Endothelial cell of umbilical vein (primary cell): ENCODE measurements around the gene SLC44A2. TPM values are rescaled to one million over a fixed set of nuclear protein-coding genes. Genes with fewer than 3 reads are reported as not detected.

ENCODE experiments used
- BruUV-seq: library from RNA; stranded (reverse); fragments of 400-500 nt; replicated peaks from 2 replicates; lab custom pipeline; 2021; lab: Mats Ljungman, UMichigan
- CTCF ChIA-PET: fragments of 300-600, 350-600 bp; sonication (Branson Sonifier 250); formaldehyde crosslinking; loops from one replicate; lab custom pipeline; 2021; ENCODE audit warnings: antibody characterized with exemption, inconsistent platforms; lab: Charles Lee
- POLR2A ChIA-PET: fragments of 300-600, 350-600 bp; sonication (Branson Sonifier 250); formaldehyde crosslinking; loops from one replicate; lab custom pipeline; 2021; ENCODE audit warnings: antibody characterized with exemption, inconsistent platforms; lab: Charles Lee
- DNase-seq: peaks from one replicate; pipeline ENCODE4 v3.0.0-alpha.2; 2011; ENCODE audit warnings: low read depth, low spot score
- FAIRE-seq: peaks from 2 replicates; lab custom pipeline; 2011; peaks lifted over from hg19 to GRCh38; lab: Jason Lieb, UNC
- H2AFZ ChIP-seq: 2 replicates; pipeline ENCODE4 v1.6.0; 2012; ENCODE audit warnings: low read depth, low read length, control low read depth, inconsistent platforms
- H3K27ac ChIP-seq: 2 replicates; pipeline ENCODE4 v1.5.1; 2011; ENCODE audit warnings: low read depth, mild to moderate bottlenecking, control low read depth, low read length, moderate library complexity; ENCODE audit not compliant: insufficient read depth
- H3K27me3 ChIP-seq, 2 experiments: 2 replicates each; pipeline versions ENCODE4 v1.6.0 to v1.6.1; 2011; ENCODE audit warnings: low read length in 2 of 2, mixed read lengths in 1 of 2; ENCODE audit not compliant: control insufficient read depth in 2 of 2, insufficient read depth in 2 of 2
- H3K36me3 ChIP-seq, 2 experiments: 2 replicates in 1 of 2; 3 replicates in 1 of 2; pipeline ENCODE4 v1.5.1; 2011; ENCODE audit warnings: low read length in 2 of 2, mild to moderate bottlenecking in 1 of 2, moderate library complexity in 1 of 2; ENCODE audit not compliant: control insufficient read depth in 2 of 2, insufficient read depth in 2 of 2; ENCODE audit errors: extremely low read depth in 1 of 2
- H3K4me1 ChIP-seq: 3 replicates; pipeline ENCODE4 v1.5.1; 2011; ENCODE audit warnings: mild to moderate bottlenecking, low read length; ENCODE audit not compliant: control insufficient read depth, insufficient read depth; ENCODE audit errors: extremely low read depth
- H3K4me2 ChIP-seq: 2 replicates; pipeline ENCODE4 v1.6.1; 2011; ENCODE audit warnings: low read length, control low read depth, mixed read lengths; ENCODE audit not compliant: insufficient read depth
- H3K4me3 ChIP-seq, 3 experiments: fragments of 200-600 bp in 1 of 3; sonication (generic), shearing (Covaris generic) in 1 of 3; replicated peaks in 1 of 3; 2 replicates each; pipeline ENCODE4 v1.5.1; 2011 to 2016; ENCODE audit warnings: control low read depth in 3 of 3, low read length in 3 of 3, mild to moderate bottlenecking in 2 of 3, inconsistent platforms in 1 of 3, low read depth in 1 of 3, moderate library complexity in 1 of 3; ENCODE audit not compliant: insufficient read depth in 1 of 3
- H3K79me2 ChIP-seq: 2 replicates; pipeline ENCODE4 v1.6.0; 2012; ENCODE audit warnings: low read length, inconsistent platforms; ENCODE audit not compliant: control insufficient read depth, insufficient read depth
- H3K9ac ChIP-seq: replicated peaks from 2 replicates; pipeline ENCODE3; 2011; ENCODE audit warnings: low read length, control low read depth; ENCODE audit not compliant: insufficient read depth; ENCODE audit errors: extremely low read depth
- H3K9me1 ChIP-seq: replicated peaks from 3 replicates; pipeline ENCODE4 v1.6.0; 2011; ENCODE audit warnings: mild to moderate bottlenecking, low read length; ENCODE audit not compliant: control insufficient read depth, insufficient read depth; ENCODE audit errors: extremely low read depth
- H3K9me3 ChIP-seq: replicated peaks from 2 replicates; pipeline ENCODE4 v1.5.1; 2012; ENCODE audit warnings: low read length, inconsistent platforms; ENCODE audit not compliant: control insufficient read depth, insufficient read depth
- H4K20me1 ChIP-seq: replicated peaks from 2 replicates; pipeline ENCODE3; 2011; ENCODE audit warnings: mild to moderate bottlenecking, low read length; ENCODE audit not compliant: control insufficient read depth, insufficient read depth; ENCODE audit errors: extremely low read depth
- FOS ChIP-seq: IDR thresholded peaks from 2 replicates; pipeline ENCODE4 v1.6.1; 2011; ENCODE audit warnings: mild to moderate bottlenecking, low read length, moderate library complexity, borderline replicate concordance; ENCODE audit not compliant: insufficient read depth
- MYC ChIP-seq: IDR thresholded peaks from one replicate; pipeline ENCODE4 v1.6.1; 2011; ENCODE audit warnings: mild to moderate bottlenecking, low read depth, low read length
- dilution Hi-C: fragments of 300-500 bp; cut with MboI; formaldehyde crosslinking; loops from one replicate; pipeline ENCODE4 v1.15.0; 2019; ENCODE audit warnings: low sequenced_read_pairs; ENCODE audit not compliant: extremely low pct_ligation_motif_present
- intact Hi-C: fragments of 100-400 bp; cut with micrococcal nuclease; formaldehyde crosslinking; loops from one replicate; pipeline ENCODE4 v1.10.0; 2022
- polyA plus RNA-seq, 4 experiments: library from polyadenylated mRNA; depleted of rRNA in 3 of 4; stranded (reverse) in 3 of 4; unstranded in 1 of 4; fragments of >200 nt; gene quantifications; 2 replicates each; pipeline versions ENCODE4 v1.2.1 to v1.2.3, GENCODE V29; 2011 to 2012; ENCODE audit warnings: missing spikeins in 1 of 4
- total RNA-seq: library from RNA; stranded (reverse); gene quantifications from 2 replicates; pipeline ENCODE4 v1.2.3, GENCODE V29; 2021
- TF ChIP-seq, protein P1 (sequence below): IDR thresholded peaks from 2 replicates; pipeline ENCODE4 v1.6.1; 2011; ENCODE audit not compliant: insufficient read depth, insufficient read length

The SLC44A2 gene
- total and polyA plus RNA-seq, 2 donors (not counting 3 experiments of a cell fraction or from before 2014, with no cell fraction given): 97.7 to 130 TPM

- Histone ChIP-seq H3K4me3 (no peak overlapping the region), H3K79me2 (no peaks in the 10 kb centered on the region), H3K9me1 (no peaks in the 10 kb centered on the region), H4K20me1 (no peaks in the 10 kb centered on the region), H3K4me2 (no peak overlapping the region), H3K27ac (no peak overlapping the region), H3K4me1 (peaks cover 4% of the 10 kb centered on the region), H3K9me3 (no peaks in the 10 kb centered on the region), H3K27me3 (no peaks in the 10 kb centered on the region), H3K36me3 (peaks cover 3 to 39% of the 10 kb centered on the region in 2 experiments), H2AFZ (no peak overlapping the region), H3K9ac (no peak overlapping the region)
- FAIRE-seq (no peak), DNase-seq (no peak)
- CTCF ChIA-PET: interaction anchor here (14.4 kb wide), 1 partner anchor 58 kb away, joined by 654 read pairs; no protein-coding TSS in a partner anchor
- dilution Hi-C loops: no loop called here
- intact Hi-C loops: no loop called here
- POLR2A ChIA-PET: no interaction called here
- TF ChIP-seq, protein P1, sequence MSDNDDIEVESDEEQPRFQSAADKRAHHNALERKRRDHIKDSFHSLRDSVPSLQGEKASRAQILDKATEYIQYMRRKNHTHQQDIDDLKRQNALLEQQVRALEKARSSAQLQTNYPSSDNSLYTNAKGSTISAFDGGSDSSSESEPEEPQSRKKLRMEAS: no peak
- no TSS peak for BruUV-seq
These were observed 15.0 kb downstream of the SLC44A2 start for GRCh38 chr19:10640361-10640760.

GRCh38 chr19:10641248-10641647 is 15.9 kb downstream of the SLC44A2 start:
- FAIRE-seq (no peak), DNase-seq (no peak)
- TF ChIP-seq MYC (no peak), FOS (no peak)
- Histone ChIP-seq H3K27ac (no peak overlapping the region), H3K9me1 (no peaks in the 10 kb centered on the region), H3K4me2 (no peak overlapping the region), H4K20me1 (no peaks in the 10 kb centered on the region), H3K9ac (no peak overlapping the region), H3K4me3 (no peak overlapping the region), H3K36me3 (peaks cover 2 to 34% of the 10 kb centered on the region in 2 experiments), H3K4me1 (peaks cover 4% of the 10 kb centered on the region), H2AFZ (no peak overlapping the region), H3K9me3 (no peaks in the 10 kb centered on the region), H3K27me3 (no peaks in the 10 kb centered on the region), H3K79me2 (no peaks in the 10 kb centered on the region)
- intact Hi-C loops: no loop called here
- no TSS peak for BruUV-seq
- POLR2A ChIA-PET: interaction anchor here (0.7 kb wide), 1 partner anchor 60 kb away, joined by 3 read pairs; no protein-coding TSS in a partner anchor
- CTCF ChIA-PET: interaction anchor here (0.6 to 14.4 kb wide), 6 partner anchors 19 to 59 kb away, joined by 3 to 654 read pairs (median 4); no protein-coding TSS in a partner anchor
- dilution Hi-C loops: no loop called here
